ENCODE results near the gene SNX15. TPM values are rescaled to one million over a fixed set of nuclear protein-coding genes. Genes with fewer than 3 reads are reported as not detected.

The SNX15 gene
- total RNA-seq, 2 donors from 2014 or later: 19.4 to 21.8 TPM

DNA sequence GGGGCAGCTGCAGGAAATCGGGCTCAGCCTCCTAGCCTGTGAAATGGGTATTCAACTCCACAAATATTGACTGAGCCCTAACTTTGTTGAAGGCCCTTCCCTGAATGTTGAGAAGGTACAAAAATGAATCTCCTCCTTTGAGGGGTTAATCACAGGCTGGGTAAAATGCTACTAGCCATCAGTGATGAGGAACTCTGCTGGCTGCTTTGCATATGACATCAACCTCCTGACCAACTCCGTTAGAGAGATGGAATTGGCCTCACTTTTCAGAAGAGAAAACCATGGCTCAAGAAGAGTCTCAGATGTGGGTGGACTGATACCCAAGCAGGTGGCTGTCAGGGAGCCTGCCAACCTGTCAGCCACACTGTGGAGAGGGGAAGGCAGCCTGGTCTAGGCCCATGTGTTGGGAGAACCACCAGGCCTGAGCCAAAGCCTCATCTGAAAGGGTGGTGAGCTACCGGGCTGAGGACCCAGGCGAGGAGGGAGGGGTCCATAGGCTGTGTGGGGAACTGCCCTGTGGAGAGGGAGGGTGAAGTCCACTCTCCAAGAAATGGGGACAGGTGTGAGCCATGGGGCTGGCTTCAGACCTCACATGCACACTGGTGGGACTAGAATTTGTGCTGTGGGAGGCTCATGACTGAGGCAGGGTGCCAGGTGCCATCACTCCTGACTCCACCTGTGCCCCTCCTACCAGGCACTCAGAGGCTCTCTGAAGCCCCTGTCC is 44.8 kb downstream of the SNX15 start:
- no peak for DNase-seq (ENCODE audit: low spot score)
- Histone ChIP-seq H3K36me3 (no peaks in the 10 kb centered on the region), H3K27me3 (no peaks in the 10 kb centered on the region), H3K4me3 (no peak overlapping the region), H3K9me3 (no peaks in the 10 kb centered on the region), H3K27ac (no peak overlapping the region), H3K4me1 (no peaks in the 10 kb centered on the region)
- TF ChIP-seq, protein P1, sequence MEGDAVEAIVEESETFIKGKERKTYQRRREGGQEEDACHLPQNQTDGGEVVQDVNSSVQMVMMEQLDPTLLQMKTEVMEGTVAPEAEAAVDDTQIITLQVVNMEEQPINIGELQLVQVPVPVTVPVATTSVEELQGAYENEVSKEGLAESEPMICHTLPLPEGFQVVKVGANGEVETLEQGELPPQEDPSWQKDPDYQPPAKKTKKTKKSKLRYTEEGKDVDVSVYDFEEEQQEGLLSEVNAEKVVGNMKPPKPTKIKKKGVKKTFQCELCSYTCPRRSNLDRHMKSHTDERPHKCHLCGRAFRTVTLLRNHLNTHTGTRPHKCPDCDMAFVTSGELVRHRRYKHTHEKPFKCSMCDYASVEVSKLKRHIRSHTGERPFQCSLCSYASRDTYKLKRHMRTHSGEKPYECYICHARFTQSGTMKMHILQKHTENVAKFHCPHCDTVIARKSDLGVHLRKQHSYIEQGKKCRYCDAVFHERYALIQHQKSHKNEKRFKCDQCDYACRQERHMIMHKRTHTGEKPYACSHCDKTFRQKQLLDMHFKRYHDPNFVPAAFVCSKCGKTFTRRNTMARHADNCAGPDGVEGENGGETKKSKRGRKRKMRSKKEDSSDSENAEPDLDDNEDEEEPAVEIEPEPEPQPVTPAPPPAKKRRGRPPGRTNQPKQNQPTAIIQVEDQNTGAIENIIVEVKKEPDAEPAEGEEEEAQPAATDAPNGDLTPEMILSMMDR (IDR thresholded peaks at IDR 0.05): no peak

DNA sequence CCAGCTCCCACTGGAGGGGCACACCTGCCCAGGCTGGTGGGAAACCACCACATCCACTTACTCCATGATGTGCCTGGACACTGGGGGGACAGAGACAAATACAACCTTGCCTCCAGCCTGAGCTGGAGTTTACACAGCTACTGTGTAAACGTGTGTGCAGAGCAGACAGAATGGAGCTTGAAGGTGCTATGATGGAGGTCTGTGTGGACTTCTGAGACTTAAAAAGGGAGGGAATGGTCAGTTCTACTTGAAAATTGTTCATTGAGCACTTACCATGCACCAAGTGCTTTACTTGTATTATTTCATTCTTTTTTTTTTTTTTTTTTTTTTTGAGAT is 45.4 kb downstream of the SNX15 start:
- TF ChIP-seq, protein P1 (IDR thresholded peaks at IDR 0.05): no peak
- Histone ChIP-seq H3K27ac (no peak overlapping the region), H3K4me1 (no peaks in the 10 kb centered on the region), H3K4me3 (no peak overlapping the region), H3K36me3 (no peaks in the 10 kb centered on the region), H3K9me3 (no peaks in the 10 kb centered on the region), H3K27me3 (no peaks in the 10 kb centered on the region)
- no peak for DNase-seq (ENCODE audit: low spot score)

GRCh38 chr11:65077451-65077850 is 50.2 kb downstream of the SNX15 start:
- no peaks in the 10 kb centered on the region for H3K4me1 ChIP-seq
- H3K27me3 ChIP-seq: no peaks in the 10 kb centered on the region
- H3K4me3 ChIP-seq: no peak overlapping the region
- no peaks in the 10 kb centered on the region for H3K36me3 ChIP-seq
- TF ChIP-seq, protein P1 (IDR thresholded peaks at IDR 0.05): no peak
- H3K9me3 ChIP-seq: no peaks in the 10 kb centered on the region
- H3K27ac ChIP-seq: no peak overlapping the region
- no peak for DNase-seq (ENCODE audit: low spot score)

GRCh38 chr11:65078151-65078550 is 50.9 kb downstream of the SNX15 start:
- no peaks in the 10 kb centered on the region for H3K27me3 ChIP-seq
- no peaks in the 10 kb centered on the region for H3K36me3 ChIP-seq
- no peak overlapping the region for H3K4me3 ChIP-seq
- TF ChIP-seq, protein P1 (IDR thresholded peaks at IDR 0.05): peak; percentile 32 to 55
- H3K4me1 ChIP-seq: peaks cover 0 to 2% of the 10 kb centered on the region in 2 donors
- no peak overlapping the region for H3K27ac ChIP-seq
- no peaks in the 10 kb centered on the region for H3K9me3 ChIP-seq
- DNase-seq (ENCODE audit: low spot score): no peak

- no peak overlapping the region for H3K27ac ChIP-seq
- H3K27me3 ChIP-seq: no peaks in the 10 kb centered on the region
- TF ChIP-seq, protein P1 (IDR thresholded peaks at IDR 0.05): no peak
- H3K4me1 ChIP-seq: peaks cover 0 to 9% of the 10 kb centered on the region in 2 donors
- no peaks in the 10 kb centered on the region for H3K9me3 ChIP-seq
- DNase-seq (ENCODE audit: low spot score): no peak
- H3K4me3 ChIP-seq: no peak overlapping the region
- no peaks in the 10 kb centered on the region for H3K36me3 ChIP-seq
These were observed 51.6 kb downstream of the SNX15 start for GRCh38 chr11:65078786-65079342.

Measured in right atrium auricular region (tissue), 2 donors.